Hepatocyte (in vitro differentiated cells): Measurements from ENCODE around the gene MYL7.

Experiments
- CTCF ChIP-seq: fragments of 200-600 bp; sonication (generic); IDR thresholded peaks from 2 replicates; pipeline ENCODE4 v1.5.1; 2016; ENCODE audit warnings: antibody characterized with exemption, mild to moderate bottlenecking; ENCODE audit not compliant: poor library complexity
- EZH2 ChIP-seq: fragments of 200-600 bp; sonication (generic); IDR thresholded peaks from 2 replicates; pipeline ENCODE4 v1.6.1; 2016; ENCODE audit warnings: antibody characterized with exemption, mild to moderate bottlenecking, borderline replicate concordance

- TF ChIP-seq CTCF: no peak
- no peak for TF ChIP-seq EZH2
These were observed 35.3 kb downstream of the MYL7 start for GRCh38 chr7:44105832-44106231.
